IPS-15b (cell line): ENCODE results near the gene MAP2K7.
"Not testable (repeated sequence)": the region's sequence is repeated elsewhere in the genome, so short reads cannot be mapped to it uniquely, and the experiment has no call there.

ENCODE experiments used
- H3K27me3 ChIP-seq: one replicate; pipeline ENCODE4 v1.6.1; 2013; ENCODE audit warnings: low read length; ENCODE audit not compliant: control insufficient read depth, insufficient read depth
- H3K36me3 ChIP-seq: one replicate; pipeline ENCODE4 v1.6.1; 2013; ENCODE audit warnings: low read length; ENCODE audit not compliant: control insufficient read depth, insufficient read depth
- H3K4me1 ChIP-seq: one replicate; pipeline ENCODE4 v1.6.1; 2013; ENCODE audit warnings: mild to moderate bottlenecking, low read length; ENCODE audit not compliant: control insufficient read depth, insufficient read depth
- H3K4me3 ChIP-seq: one replicate; pipeline ENCODE4 v1.5.1; 2013; ENCODE audit warnings: low read depth, low read length
- H3K9ac ChIP-seq: one replicate; pipeline ENCODE4 v1.6.1; 2013; ENCODE audit warnings: low read depth, mild to moderate bottlenecking, low read length
- H3K9me3 ChIP-seq: one replicate; pipeline ENCODE4 v1.6.1; 2013; ENCODE audit warnings: mild to moderate bottlenecking, low read length; ENCODE audit not compliant: control insufficient read depth, insufficient read depth

Gene MAP2K7

DNA sequence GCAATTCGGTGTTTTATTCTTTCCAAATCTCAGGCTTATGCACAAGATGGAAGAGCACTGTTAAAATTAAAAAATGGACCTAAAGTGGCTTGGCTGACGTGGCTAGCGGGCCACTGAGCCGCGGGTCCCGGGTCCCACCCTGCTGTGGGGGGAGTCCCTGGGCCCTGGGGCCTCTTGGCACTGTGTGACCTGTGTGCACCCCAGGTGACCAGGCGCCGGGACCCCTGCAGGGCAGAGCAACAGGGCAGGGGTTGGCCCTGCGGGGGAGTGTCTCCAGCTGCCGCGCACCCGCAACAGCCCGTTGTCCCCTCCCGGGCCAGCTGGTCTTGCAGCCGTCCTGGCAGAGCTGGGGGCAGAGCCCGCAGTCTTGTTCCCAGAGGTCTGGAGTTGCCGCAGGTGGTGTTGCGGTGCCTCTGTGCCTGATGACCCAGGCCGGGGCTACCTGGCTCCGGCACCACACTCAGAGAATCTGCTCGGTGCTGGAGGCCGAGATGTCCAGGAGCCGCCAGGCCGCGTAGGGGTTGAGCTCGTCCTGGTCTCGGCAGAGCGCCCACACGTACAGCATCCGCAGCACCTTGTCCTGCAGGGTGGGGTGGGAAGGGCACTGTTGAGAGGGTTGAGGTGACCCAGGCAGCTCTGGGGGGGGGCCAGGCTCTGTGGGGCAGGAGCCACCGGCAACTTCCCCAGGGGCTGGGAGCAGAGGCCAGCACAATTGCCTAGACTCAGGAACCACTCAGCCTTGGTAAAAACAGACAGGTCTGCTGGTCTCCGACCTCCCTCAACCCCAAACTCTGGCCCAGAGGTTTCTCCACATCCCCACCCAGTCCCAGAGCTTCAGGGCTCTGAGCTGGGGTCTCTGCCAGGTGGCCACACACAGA, 23.3 kb downstream of the MAP2K7 start:
- H3K27me3 ChIP-seq, result no peaks in the 10 kb centered on the region
- H3K4me3 ChIP-seq, result no peak overlapping the region
- H3K4me1 ChIP-seq, result no peaks in the 10 kb centered on the region
- H3K9ac ChIP-seq, result no peak overlapping the region
- no peaks in the 10 kb centered on the region for H3K9me3 ChIP-seq
- H3K36me3 ChIP-seq, result peaks cover 19% of the 10 kb centered on the region

GRCh38 chr19:7927605-7928333, 24.1 kb downstream of the MAP2K7 start:
- H3K9ac ChIP-seq, result no peak overlapping the region
- H3K36me3 ChIP-seq, result peaks cover 27% of the 10 kb centered on the region
- H3K4me1 ChIP-seq, result no peaks in the 10 kb centered on the region
- no peaks in the 10 kb centered on the region for H3K27me3 ChIP-seq
- no peak overlapping the region for H3K4me3 ChIP-seq
- no peaks in the 10 kb centered on the region for H3K9me3 ChIP-seq

DNA sequence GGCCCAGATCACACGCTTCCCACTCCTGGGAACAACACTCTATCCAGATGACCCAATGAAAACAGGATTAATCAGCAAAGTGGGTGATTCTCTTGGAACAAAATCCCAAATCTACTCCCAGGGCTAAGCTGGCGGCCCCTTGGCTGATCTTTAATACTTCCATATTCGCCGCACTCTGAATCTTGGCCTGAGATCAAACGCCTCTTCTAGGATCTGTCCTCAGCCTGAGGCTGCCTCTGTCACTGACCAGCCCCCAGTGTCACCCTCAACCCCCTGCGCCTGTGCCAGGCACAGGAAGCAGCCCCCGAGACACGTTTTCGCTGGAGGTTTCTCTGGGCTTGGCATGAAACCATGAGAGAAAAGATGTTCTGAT, 24.6 kb downstream of the MAP2K7 start:
- no peaks in the 10 kb centered on the region for H3K9me3 ChIP-seq
- no peak overlapping the region for H3K4me3 ChIP-seq
- H3K27me3 ChIP-seq, result no peaks in the 10 kb centered on the region
- H3K4me1 ChIP-seq, result no peaks in the 10 kb centered on the region
- peaks cover 31% of the 10 kb centered on the region for H3K36me3 ChIP-seq
- no peak overlapping the region for H3K9ac ChIP-seq

DNA sequence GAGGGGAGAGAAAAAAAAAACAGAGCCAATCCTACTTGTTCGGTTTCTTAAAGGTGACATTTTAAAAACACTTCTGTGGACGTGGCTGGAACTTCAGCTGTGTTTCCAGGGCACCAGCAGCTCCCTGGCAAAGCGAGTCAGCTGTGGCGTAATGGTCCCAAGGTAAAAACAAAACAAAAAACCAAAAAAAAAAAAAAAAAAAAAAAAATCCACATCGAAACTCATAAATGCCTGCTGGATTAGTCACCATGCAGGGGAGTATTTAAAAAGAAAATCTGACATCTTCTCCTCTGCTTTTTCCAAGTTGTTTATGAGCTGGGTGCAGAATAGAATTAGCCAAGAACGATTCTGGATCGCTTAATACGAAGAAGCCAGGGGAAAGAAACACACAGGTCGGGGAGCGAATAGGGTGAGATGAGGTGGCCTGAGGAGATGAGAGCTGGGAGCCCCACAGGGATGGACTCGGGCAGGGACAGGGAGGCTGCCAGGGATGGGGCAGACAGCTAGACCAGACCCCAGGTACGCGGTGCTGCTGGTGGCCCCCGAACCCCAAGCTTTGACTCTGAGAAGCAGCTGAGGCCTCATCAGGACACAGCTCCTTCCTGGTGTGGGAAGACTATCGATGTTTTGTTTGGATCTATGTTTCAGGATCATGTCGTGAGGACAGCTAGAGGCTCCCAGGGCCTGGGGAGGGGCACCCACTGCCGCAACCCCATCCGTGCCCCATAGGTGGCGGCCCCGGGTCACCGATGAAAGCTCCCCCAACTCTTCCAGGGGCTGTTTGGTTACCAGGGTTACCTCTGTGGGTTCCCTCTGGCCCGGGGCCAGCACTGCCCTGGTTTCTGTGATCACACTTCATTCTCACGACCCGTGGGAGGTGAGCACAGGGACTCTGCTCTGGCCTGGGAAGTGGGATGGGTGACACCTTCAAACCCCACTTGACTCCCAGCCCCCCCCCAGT, 25.3 kb downstream of the MAP2K7 start:
- H3K36me3 ChIP-seq, result peaks cover 38% of the 10 kb centered on the region
- no peaks in the 10 kb centered on the region for H3K27me3 ChIP-seq
- H3K9ac ChIP-seq, result no peak overlapping the region
- no peak overlapping the region for H3K4me3 ChIP-seq
- no peaks in the 10 kb centered on the region for H3K9me3 ChIP-seq
- no peaks in the 10 kb centered on the region for H3K4me1 ChIP-seq

- H3K36me3 ChIP-seq, result peaks cover 48% of the 10 kb centered on the region
- not testable (repeated sequence) for H3K9ac ChIP-seq, H3K9me3 ChIP-seq, H3K4me3 ChIP-seq, H3K4me1 ChIP-seq, H3K27me3 ChIP-seq
Measured at GRCh38 chr19:7930030-7930429, 26.4 kb downstream of the MAP2K7 start.

DNA sequence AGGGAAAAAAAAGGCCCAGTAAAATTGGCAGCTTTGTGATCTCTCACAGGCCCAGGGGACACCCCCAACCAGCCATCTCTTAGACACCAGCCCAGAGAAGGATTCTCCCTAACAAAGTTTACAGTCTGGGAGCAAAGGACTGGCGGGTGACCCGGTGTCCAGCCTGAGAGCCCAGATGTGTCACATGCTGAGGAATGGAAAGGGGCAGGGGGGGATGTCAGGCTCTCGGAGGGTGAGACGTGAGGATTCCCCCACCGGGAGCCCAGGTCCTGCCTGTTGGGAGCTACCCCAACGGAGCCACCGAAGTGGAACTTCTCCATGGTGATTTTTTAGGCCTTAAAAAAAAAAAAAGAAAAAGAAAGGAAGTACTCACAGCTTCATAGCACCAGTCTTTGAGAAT, 27.1 kb downstream of the MAP2K7 start:
- H3K9ac ChIP-seq, result no peak overlapping the region
- H3K27me3 ChIP-seq, result no peaks in the 10 kb centered on the region
- no peak overlapping the region for H3K4me3 ChIP-seq
- H3K4me1 ChIP-seq, result no peaks in the 10 kb centered on the region
- H3K36me3 ChIP-seq, result peaks cover 54% of the 10 kb centered on the region
- H3K9me3 ChIP-seq, result no peaks in the 10 kb centered on the region

DNA sequence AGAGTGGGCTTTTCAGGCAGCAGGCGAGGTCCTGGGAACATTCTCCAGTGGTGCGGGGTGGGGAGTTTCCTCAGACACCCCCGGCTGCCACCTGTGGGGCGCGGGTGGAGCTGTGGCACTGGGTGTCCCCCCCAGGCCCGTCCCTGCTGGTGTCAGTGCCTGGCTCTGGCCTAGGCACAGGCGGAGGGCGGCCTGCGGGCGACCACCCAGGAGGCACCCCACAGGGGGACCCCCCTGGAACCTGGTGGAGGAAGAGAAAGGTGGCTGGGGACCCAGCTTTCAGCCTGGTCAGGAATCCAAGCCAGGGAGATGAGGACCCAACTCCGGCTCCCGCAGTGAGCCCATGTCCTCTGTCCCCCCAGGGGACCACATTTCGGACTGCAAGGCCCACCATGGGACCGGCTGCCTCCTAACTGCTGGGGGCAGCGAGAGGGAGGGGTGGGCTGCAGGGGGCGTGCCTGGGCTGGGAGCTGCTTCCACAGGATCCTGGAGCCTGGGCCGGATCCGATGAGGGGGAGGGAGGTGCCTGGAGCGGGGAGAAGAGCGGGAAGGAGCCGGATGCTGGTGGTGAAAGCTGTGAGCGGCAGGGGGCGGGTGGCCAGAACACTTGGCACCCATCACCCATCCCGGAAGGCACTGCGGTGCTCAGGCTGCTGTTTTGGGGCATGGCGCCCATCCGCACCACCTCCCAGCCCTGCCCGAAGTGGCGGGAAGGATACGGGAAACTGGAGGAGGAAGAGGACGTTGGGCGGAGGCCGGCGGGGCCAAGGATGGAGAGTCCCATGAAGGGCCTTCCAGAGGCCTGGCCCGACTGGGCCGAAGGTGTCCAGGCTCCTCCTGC, 27.8 kb downstream of the MAP2K7 start:
- Histone ChIP-seq H3K9ac (no peak overlapping the region), H3K27me3 (no peaks in the 10 kb centered on the region), H3K4me3 (no peak overlapping the region), H3K9me3 (no peaks in the 10 kb centered on the region), H3K4me1 (no peaks in the 10 kb centered on the region), H3K36me3 (peaks cover 56% of the 10 kb centered on the region)

DNA sequence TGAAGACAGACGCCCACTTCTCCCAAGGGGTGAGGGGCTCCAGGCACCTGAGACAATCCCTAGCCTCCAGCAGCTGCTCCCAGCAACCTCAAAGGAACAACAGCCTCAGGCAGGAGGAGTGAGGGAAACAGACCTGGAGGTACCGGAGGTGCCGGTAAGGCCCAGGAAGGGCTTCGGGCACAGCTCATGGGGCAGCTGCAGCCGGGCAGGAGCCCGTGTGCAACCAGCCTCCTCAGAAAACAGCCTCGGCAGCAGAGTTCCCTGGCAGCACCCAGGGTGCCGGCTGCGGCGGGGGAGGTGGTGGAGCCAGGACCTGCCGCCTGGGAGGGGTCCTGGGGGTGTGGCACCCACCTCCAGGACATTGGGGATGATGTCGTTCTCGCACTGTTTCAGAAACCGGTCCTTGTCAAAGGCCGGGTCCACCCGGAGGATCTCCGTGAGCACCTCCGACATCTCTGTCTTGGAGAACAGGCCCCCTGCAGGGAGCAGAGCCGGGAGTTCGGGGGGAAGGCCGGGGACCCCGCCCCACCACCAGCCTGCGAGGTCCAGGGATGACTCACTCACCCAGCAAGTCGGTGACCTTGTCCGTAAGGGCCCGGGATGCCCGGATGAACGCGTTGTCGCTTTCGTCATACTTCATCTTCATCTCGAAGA, 28.7 kb downstream of the MAP2K7 start:
- H3K9me3 ChIP-seq, result no peaks in the 10 kb centered on the region
- no peak overlapping the region for H3K9ac ChIP-seq
- H3K4me1 ChIP-seq, result no peaks in the 10 kb centered on the region
- peaks cover 62% of the 10 kb centered on the region for H3K36me3 ChIP-seq
- H3K27me3 ChIP-seq, result no peaks in the 10 kb centered on the region
- H3K4me3 ChIP-seq, result no peak overlapping the region

DNA sequence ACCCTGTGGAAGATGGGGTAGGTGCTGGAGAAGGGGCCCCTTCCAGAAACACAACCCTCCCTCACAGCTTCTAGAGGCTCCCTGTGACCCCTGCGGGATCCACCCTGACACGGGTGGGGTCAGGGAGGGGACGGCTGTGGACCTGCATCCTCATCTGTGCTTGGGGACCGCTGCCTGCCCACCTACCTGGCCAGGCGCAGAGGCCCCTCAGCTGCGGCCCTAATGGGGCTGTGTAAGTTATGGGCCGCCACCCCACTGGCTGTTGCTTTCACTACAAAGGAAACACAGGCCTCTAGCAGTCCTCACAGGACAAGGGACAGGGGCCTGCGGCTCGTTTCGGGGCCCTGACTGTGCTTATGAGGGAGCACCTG, 29.2 kb downstream of the MAP2K7 start:
- H3K36me3 ChIP-seq, result peaks cover 65% of the 10 kb centered on the region
- H3K9ac ChIP-seq, result no peak overlapping the region
- H3K9me3 ChIP-seq, result no peaks in the 10 kb centered on the region

DNA sequence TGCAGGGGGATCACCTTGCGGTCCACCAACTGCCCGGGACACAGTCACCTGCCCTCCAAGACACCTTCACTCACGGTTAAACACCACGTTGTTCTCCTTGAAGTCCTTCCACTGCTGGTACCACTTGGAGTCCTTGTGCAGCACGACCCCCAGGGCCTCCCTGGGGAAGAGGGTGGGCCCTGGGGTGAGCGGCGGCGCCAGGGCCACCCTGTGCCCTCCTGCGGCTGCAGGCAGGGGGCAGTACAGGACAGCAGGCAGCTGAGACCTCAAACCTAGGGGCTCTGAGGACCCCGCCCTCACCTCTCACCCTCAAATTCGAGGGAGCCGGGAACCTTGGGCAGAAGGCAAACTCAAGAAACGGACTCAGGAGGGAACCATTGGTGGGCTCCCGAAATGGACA, 29.7 kb downstream of the MAP2K7 start:
- no peaks in the 10 kb centered on the region for H3K4me1 ChIP-seq
- H3K4me3 ChIP-seq, result no peak overlapping the region
- peaks cover 65% of the 10 kb centered on the region for H3K36me3 ChIP-seq
- H3K27me3 ChIP-seq, result no peaks in the 10 kb centered on the region
- no peaks in the 10 kb centered on the region for H3K9me3 ChIP-seq
- H3K9ac ChIP-seq, result no peak overlapping the region

More for the DNA sequence above, 29.2 kb downstream of the MAP2K7 start:
- H3K4me3 ChIP-seq, result no peak overlapping the region
- no peaks in the 10 kb centered on the region for H3K4me1 ChIP-seq
- H3K27me3 ChIP-seq, result no peaks in the 10 kb centered on the region
